HepG2 (cell line): Measurements from ENCODE around the gene SYNE1. TPM values are rescaled to one million over a fixed set of nuclear protein-coding genes. Genes with fewer than 3 reads are reported as not detected.

Experiments
- AGO1 ChIP-seq: fragments of 200-400 bp; formaldehyde crosslinking; IDR thresholded peaks from 2 replicates; pipeline ENCODE4 v1.6.1; 2017; ENCODE audit warnings: mild to moderate bottlenecking, low read depth, low read length, moderate library complexity; ENCODE audit not compliant: poor library complexity, severe bottlenecking
- AKAP8 ChIP-seq: sonication (generic); formaldehyde crosslinking; IDR thresholded peaks from 2 replicates; pipeline ENCODE4 v1.5.1; 2020; ENCODE audit warnings: mild to moderate bottlenecking, missing genetic modification reagents
- CBX2 ChIP-seq, 2 experiments: fragments of 200-600 bp in 1 of 2; sonication (generic); formaldehyde crosslinking in 1 of 2; IDR thresholded peaks; 2 replicates each; pipeline versions ENCODE4 v1.7.0 to v1.8.1; 2018 to 2022; ENCODE audit warnings: low read depth in 2 of 2, low read length in 1 of 2, mild to moderate bottlenecking in 1 of 2, missing genetic modification reagents in 1 of 2
- CCDC6 ChIP-seq: sonication (generic); formaldehyde crosslinking; IDR thresholded peaks from 2 replicates; pipeline ENCODE4 v1.8.1; 2022; ENCODE audit warnings: mild to moderate bottlenecking, missing genetic modification reagents, moderate library complexity
- DR1 ChIP-seq: sonication (generic); formaldehyde crosslinking; IDR thresholded peaks from 2 replicates; pipeline ENCODE4 v1.8.0; 2021; ENCODE audit warnings: mild to moderate bottlenecking, missing genetic modification reagents, inconsistent platforms
- ERF ChIP-seq: IDR thresholded peaks from 2 replicates; pipeline ENCODE4 v1.6.1; 2018; ENCODE audit warnings: missing biosample characterization, missing genetic modification reagents
- GATAD2A ChIP-seq: IDR thresholded peaks from 2 replicates; pipeline ENCODE4 v1.6.1; 2016
- NCOA5 ChIP-seq: sonication (generic); formaldehyde crosslinking; IDR thresholded peaks from 2 replicates; pipeline ENCODE4 v1.4.0; 2020; ENCODE audit warnings: missing genetic modification reagents
- PRMT3 ChIP-seq: sonication (generic); formaldehyde crosslinking; IDR thresholded peaks from 2 replicates; pipeline ENCODE4 v1.8.1; 2022; ENCODE audit warnings: low read depth, mild to moderate bottlenecking, moderate library complexity, missing genetic modification reagents, borderline replicate concordance
- RFX3 ChIP-seq: IDR thresholded peaks from 2 replicates; pipeline ENCODE4 v1.6.1; 2016; ENCODE audit warnings: missing biosample characterization, missing genetic modification reagents
- RFXANK ChIP-seq: IDR thresholded peaks from 2 replicates; pipeline ENCODE4 v1.6.1; 2016
- SNAPC2 ChIP-seq: sonication (generic); formaldehyde crosslinking; IDR thresholded peaks from 2 replicates; pipeline ENCODE4 v1.8.1; 2022; ENCODE audit warnings: mild to moderate bottlenecking, missing genetic modification reagents
- SYNCRIP ChIP-seq: fragments of 200-400 bp; formaldehyde crosslinking; IDR thresholded peaks from 2 replicates; pipeline ENCODE4 v1.6.1; 2018; ENCODE audit warnings: mild to moderate bottlenecking, low read depth, low read length; ENCODE audit not compliant: insufficient read depth
- YEATS2 ChIP-seq: sonication (generic); formaldehyde crosslinking; IDR thresholded peaks from 2 replicates; pipeline ENCODE4 v1.4.0; 2020; ENCODE audit warnings: missing genetic modification reagents, borderline replicate concordance
- ZNF138 ChIP-seq: sonication (generic); formaldehyde crosslinking; IDR thresholded peaks from 2 replicates; pipeline ENCODE4 v1.5.0; 2020; ENCODE audit warnings: mild to moderate bottlenecking, low read depth, missing genetic modification reagents
- ZNF367 ChIP-seq: sonication (generic); formaldehyde crosslinking; IDR thresholded peaks from 2 replicates; pipeline ENCODE4 v1.4.0; 2020; ENCODE audit warnings: missing genetic modification reagents, borderline replicate concordance
- ZNF556 ChIP-seq: sonication (generic); formaldehyde crosslinking; IDR thresholded peaks from 2 replicates; pipeline ENCODE4 v1.4.0; 2020; ENCODE audit warnings: mild to moderate bottlenecking, missing genetic modification reagents, borderline replicate concordance
- ZNF761 ChIP-seq: sonication (generic); formaldehyde crosslinking; conservative IDR thresholded peaks from 2 replicates; pipeline ENCODE4 v1.4.0; 2020; ENCODE audit warnings: mild to moderate bottlenecking, missing genetic modification reagents
- ZSCAN25 ChIP-seq: sonication (generic); formaldehyde crosslinking; IDR thresholded peaks from 2 replicates; pipeline ENCODE4 v1.8.0; 2022; ENCODE audit warnings: mild to moderate bottlenecking, missing genetic modification reagents
- polyA plus RNA-seq, 8 experiments: library from polyadenylated mRNA; depleted of rRNA in 3 of 8; stranded (reverse) in 7 of 8; unstranded in 1 of 8; fragments of >200 nt; fragmentation: Illumina TruSeq in 4 of 8; extraction: Trizol in 4 of 8; gene quantifications; 2 replicates each; pipeline versions ENCODE4 v1.2.1 to v1.2.3, GENCODE V29; 2011 to 2016; ENCODE audit warnings: low read depth in 4 of 8, missing spikeins in 1 of 8, mixed read lengths in 1 of 8; ENCODE audit not compliant: insufficient read depth in 1 of 8
- total RNA-seq, 5 experiments: library from RNA; depleted of rRNA; stranded (reverse); fragments of >200 nt; fragmentation: Illumina TruSeq; extraction: Trizol; gene quantifications; 2 replicates each; pipeline ENCODE4 v1.2.3, GENCODE V29; 2016; ENCODE audit warnings: low read depth in 1 of 5
- TF ChIP-seq, protein P1 (sequence below): sonication (generic); formaldehyde crosslinking; IDR thresholded peaks from 2 replicates; pipeline ENCODE4 v1.8.0; 2022; ENCODE audit warnings: mild to moderate bottlenecking, missing genetic modification reagents; ENCODE audit not compliant: insufficient replicate concordance
- TF ChIP-seq, protein P2 (sequence below): sonication (generic); formaldehyde crosslinking; IDR thresholded peaks from 2 replicates; pipeline ENCODE4 v1.5.0; 2020; ENCODE audit warnings: mild to moderate bottlenecking, missing genetic modification reagents, borderline replicate concordance
- TF ChIP-seq, protein P3 (sequence below): IDR thresholded peaks from 2 replicates; pipeline ENCODE4 v1.6.1; 2016
- TF ChIP-seq, protein P4 (sequence below): IDR thresholded peaks from 2 replicates; pipeline ENCODE4 v1.6.1; 2016; ENCODE audit warnings: missing compliant biosample characterization, missing genetic modification reagents, borderline replicate concordance
- TF ChIP-seq, protein P5 (sequence below): sonication (generic); formaldehyde crosslinking; IDR thresholded peaks from 2 replicates; pipeline ENCODE4 v1.4.0; 2020; ENCODE audit warnings: missing genetic modification reagents, mild to moderate bottlenecking, borderline replicate concordance

The SYNE1 gene
- total and polyA plus RNA-seq, 2 of the 13 experiments (the other 11 are each of a cell fraction or from before 2014, with no cell fraction given): 5.5 to 15.9 TPM

DNA sequence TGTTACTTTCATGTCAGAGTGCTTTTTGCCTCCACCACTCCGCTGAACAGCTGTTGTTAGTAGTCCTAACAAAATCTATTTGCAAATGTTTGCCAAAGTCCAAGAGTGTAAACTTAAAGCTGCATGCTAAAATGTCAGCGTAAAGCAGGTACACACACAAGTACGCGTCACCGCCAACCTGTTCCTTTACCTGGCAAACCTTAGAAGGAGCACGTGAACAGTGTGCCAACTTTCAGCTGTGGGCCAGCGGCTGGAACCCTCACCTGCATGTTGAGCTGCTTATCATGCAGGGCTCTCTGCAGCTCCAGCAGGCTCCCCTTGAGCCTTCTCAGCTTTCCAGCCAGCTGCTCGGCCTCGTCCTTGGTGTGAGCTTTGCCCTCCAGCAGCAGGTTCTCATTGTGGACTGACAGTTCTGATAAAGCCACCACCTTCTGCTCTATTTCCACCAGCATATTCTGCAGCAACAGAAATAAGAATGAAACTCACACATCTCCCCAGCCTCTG lies 359.3 kb downstream of the SYNE1 start (continued):
- TF ChIP-seq YEATS2 (CRISPR knock-in tag) (peak; percentile 66; the same call in 1 of the 2 replicates), ZNF556 (CRISPR knock-in tag) (peak; percentile 75; the same call in 1 of the 2 replicates), ZSCAN25 (CRISPR knock-in tag) (0 out of 2 replicates have a peak, but pooled peaks have one; percentile 17), GATAD2A (CRISPR knock-in tag) (peak; percentile 89), AGO1 (no peak), ZNF761 (CRISPR knock-in tag) (peak; percentile 91), SNAPC2 (CRISPR knock-in tag) (no peak), ERF (CRISPR knock-in tag) (peak; percentile 77), CBX2 (IDR thresholded peaks at IDR 0.05; ENCODE audit: low read depth, low read length) (no peak), CBX2 (CRISPR knock-in tag; IDR thresholded peaks at IDR 0.05; ENCODE audit: low read depth) (0 out of 2 replicates have a peak, but pooled peaks have one; percentile 27), CCDC6 (CRISPR knock-in tag) (peak; percentile 49; the same call in 1 of the 2 replicates), NCOA5 (CRISPR knock-in tag) (no peak), SYNCRIP (no peak), ZNF367 (CRISPR knock-in tag) (no peak), DR1 (CRISPR knock-in tag) (no peak), RFX3 (CRISPR knock-in tag) (no peak), AKAP8 (CRISPR knock-in tag) (no peak), ZNF138 (CRISPR knock-in tag) (no peak), PRMT3 (no peak), RFXANK (CRISPR knock-in tag) (peak; percentile 47; the same call in 1 of the 2 replicates)
- TF ChIP-seq, protein P1, sequence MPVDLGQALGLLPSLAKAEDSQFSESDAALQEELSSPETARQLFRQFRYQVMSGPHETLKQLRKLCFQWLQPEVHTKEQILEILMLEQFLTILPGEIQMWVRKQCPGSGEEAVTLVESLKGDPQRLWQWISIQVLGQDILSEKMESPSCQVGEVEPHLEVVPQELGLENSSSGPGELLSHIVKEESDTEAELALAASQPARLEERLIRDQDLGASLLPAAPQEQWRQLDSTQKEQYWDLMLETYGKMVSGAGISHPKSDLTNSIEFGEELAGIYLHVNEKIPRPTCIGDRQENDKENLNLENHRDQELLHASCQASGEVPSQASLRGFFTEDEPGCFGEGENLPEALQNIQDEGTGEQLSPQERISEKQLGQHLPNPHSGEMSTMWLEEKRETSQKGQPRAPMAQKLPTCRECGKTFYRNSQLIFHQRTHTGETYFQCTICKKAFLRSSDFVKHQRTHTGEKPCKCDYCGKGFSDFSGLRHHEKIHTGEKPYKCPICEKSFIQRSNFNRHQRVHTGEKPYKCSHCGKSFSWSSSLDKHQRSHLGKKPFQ (CRISPR knock-in tag): no peak
- TF ChIP-seq, protein P2, sequence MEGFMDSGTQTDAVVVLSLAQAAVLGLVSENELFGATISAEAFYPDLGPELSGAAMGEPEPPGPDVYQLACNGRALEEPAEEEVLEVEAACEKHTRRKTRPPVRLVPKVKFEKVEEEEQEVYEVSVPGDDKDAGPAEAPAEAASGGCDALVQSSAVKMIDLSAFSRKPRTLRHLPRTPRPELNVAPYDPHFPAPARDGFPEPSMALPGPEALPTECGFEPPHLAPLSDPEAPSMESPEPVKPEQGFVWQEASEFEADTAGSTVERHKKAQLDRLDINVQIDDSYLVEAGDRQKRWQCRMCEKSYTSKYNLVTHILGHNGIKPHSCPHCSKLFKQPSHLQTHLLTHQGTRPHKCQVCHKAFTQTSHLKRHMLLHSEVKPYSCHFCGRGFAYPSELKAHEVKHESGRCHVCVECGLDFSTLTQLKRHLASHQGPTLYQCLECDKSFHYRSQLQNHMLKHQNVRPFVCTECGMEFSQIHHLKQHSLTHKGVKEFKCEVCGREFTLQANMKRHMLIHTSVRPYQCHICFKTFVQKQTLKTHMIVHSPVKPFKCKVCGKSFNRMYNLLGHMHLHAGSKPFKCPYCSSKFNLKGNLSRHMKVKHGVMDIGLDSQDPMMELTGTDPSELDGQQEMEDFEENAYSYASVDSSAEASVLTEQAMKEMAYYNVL: peak; percentile 91
- TF ChIP-seq, protein P3, sequence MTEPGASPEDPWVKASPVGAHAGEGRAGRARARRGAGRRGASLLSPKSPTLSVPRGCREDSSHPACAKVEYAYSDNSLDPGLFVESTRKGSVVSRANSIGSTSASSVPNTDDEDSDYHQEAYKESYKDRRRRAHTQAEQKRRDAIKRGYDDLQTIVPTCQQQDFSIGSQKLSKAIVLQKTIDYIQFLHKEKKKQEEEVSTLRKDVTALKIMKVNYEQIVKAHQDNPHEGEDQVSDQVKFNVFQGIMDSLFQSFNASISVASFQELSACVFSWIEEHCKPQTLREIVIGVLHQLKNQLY: peak; percentile 79
- TF ChIP-seq, protein P4, sequence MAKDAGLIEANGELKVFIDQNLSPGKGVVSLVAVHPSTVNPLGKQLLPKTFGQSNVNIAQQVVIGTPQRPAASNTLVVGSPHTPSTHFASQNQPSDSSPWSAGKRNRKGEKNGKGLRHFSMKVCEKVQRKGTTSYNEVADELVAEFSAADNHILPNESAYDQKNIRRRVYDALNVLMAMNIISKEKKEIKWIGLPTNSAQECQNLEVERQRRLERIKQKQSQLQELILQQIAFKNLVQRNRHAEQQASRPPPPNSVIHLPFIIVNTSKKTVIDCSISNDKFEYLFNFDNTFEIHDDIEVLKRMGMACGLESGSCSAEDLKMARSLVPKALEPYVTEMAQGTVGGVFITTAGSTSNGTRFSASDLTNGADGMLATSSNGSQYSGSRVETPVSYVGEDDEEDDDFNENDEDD (CRISPR knock-in tag): 0 out of 2 replicates have a peak, but pooled peaks have one; percentile 49
- TF ChIP-seq, protein P5, sequence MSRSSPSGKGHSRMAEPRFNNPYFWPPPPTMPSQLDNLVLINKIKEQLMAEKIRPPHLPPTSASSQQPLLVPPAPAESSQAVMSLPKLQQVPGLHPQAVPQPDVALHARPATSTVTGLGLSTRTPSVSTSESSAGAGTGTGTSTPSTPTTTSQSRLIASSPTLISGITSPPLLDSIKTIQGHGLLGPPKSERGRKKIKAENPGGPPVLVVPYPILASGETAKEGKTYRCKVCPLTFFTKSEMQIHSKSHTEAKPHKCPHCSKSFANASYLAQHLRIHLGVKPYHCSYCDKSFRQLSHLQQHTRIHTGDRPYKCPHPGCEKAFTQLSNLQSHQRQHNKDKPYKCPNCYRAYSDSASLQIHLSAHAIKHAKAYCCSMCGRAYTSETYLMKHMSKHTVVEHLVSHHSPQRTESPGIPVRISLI (CRISPR knock-in tag): no peak; the same call in 1 of the 2 replicates
